Measurements from ENCODE around the gene PIK3CB.
A peak's percentile ranks its signal among the peaks of the same experiment; 100 is the strongest.
"Not testable (repeated sequence)": the region's sequence is repeated elsewhere in the genome, so short reads cannot be mapped to it uniquely, and the experiment has no call there.

PIK3CB gene

GRCh38 chr3:138678086-138678485, 156.6 kb downstream of the PIK3CB start:
- no peak for DNase-seq

- DNase-seq = no peak
These were observed 159.3 kb downstream of the PIK3CB start for GRCh38 chr3:138675393-138675792.

GRCh38 chr3:138673641-138674530, 160.8 kb downstream of the PIK3CB start:
- no peak for DNase-seq

- no peak for DNase-seq
These were observed 164.3 kb downstream of the PIK3CB start for GRCh38 chr3:138670407-138670806.

- no peak for DNase-seq
These were observed 166.6 kb downstream of the PIK3CB start for GRCh38 chr3:138668107-138668506.

GRCh38 chr3:138657508-138657907, 177.2 kb downstream of the PIK3CB start:
- DNase-seq = no peak

GRCh38 chr3:138653567-138653966, 181.2 kb downstream of the PIK3CB start:
- DNase-seq = no peak

GRCh38 chr3:138649134-138649533, 185.6 kb downstream of the PIK3CB start:
- DNase-seq = no peak

GRCh38 chr3:138646513-138646912, 188.2 kb downstream of the PIK3CB start:
- DNase-seq = no peak

- no peak for DNase-seq
These were observed 188.7 kb downstream of the PIK3CB start for GRCh38 chr3:138646008-138646407.

- DNase-seq = no peak
These were observed 191.8 kb downstream of the PIK3CB start for GRCh38 chr3:138642927-138643253.

- DNase-seq = no peak
These were observed 192.4 kb downstream of the PIK3CB start for GRCh38 chr3:138642226-138642926.

GRCh38 chr3:138640537-138640936, 194.2 kb downstream of the PIK3CB start:
- no peak for DNase-seq

- DNase-seq = no peak
These were observed 196.1 kb downstream of the PIK3CB start for GRCh38 chr3:138638641-138639040.

GRCh38 chr3:138629526-138629925, 205.2 kb downstream of the PIK3CB start:
- no peak for DNase-seq

- DNase-seq = no peak
These were observed 208.9 kb downstream of the PIK3CB start for GRCh38 chr3:138625707-138626365.

GRCh38 chr3:138624518-138624917, 210.2 kb downstream of the PIK3CB start:
- DNase-seq = no peak

- no peak for DNase-seq
These were observed 214.3 kb downstream of the PIK3CB start for GRCh38 chr3:138620431-138620830.

GRCh38 chr3:138615462-138615861, 219.3 kb downstream of the PIK3CB start:
- DNase-seq = no peak

GRCh38 chr3:138609898-138610266, 224.8 kb downstream of the PIK3CB start:
- no peak for DNase-seq

- peak; percentile 75 to 82 for DNase-seq
These were observed 226.2 kb downstream of the PIK3CB start, which contains the start of gene FAIM for GRCh38 chr3:138608322-138609135. Gene FAIM, plus strand, starts transcription at chr3:138608771. Its CDS starts 10,956 bp downstream, at chr3:138619727.

GRCh38 chr3:138604106-138604595, 230.6 kb downstream of the PIK3CB start:
- DNase-seq = not testable (repeated sequence)

Measured in activated T-cell treated with anti-CD3 and anti-CD28 coated beads, Interleukin-2, amount 50 U/mL, for 48 hours (primary cell).